Activated CD8-positive, alpha-beta memory T cell treated with anti-CD3 and anti-CD28 coated beads, Interleukin-2, amount 50 U/mL, for 48 hours (primary cell): ENCODE data around the gene SAA1.
A peak's percentile ranks its signal among the peaks of the same experiment; 100 is the strongest.
"Not testable (repeated sequence)": the region's sequence is repeated elsewhere in the genome, so short reads cannot be mapped to it uniquely, and the experiment has no call there.

Experiments
- DNase-seq: peaks from one replicate; pipeline ENCODE4 v3.0.0-alpha.2; 2020

The SAA1 gene

GRCh38 chr11:18265949-18266348 lies at the start of gene SAA1:
SAA1 (plus strand) TSS chr11:18266264; CDS start chr11:18266888, 624 bp downstream.
- DNase-seq, result no peak

- no peak for DNase-seq
Observed at GRCh38 chr11:18221274-18221876, 44.7 kb upstream of the SAA1 start.

- DNase-seq, result no peak
Observed at GRCh38 chr11:18222814-18223421, 43.1 kb upstream of the SAA1 start.

- DNase-seq, result no peak
Observed at GRCh38 chr11:18223591-18224387, 42.3 kb upstream of the SAA1 start.

GRCh38 chr11:18225913-18226312 lies 40.2 kb upstream of the SAA1 start:
- DNase-seq, result no peak

GRCh38 chr11:18229501-18229900 lies 36.6 kb upstream of the SAA1 start:
- DNase-seq, result no peak

GRCh38 chr11:18230859-18231258 lies 35.2 kb upstream of the SAA1 start:
- no peak for DNase-seq

- DNase-seq, result no peak
Observed at GRCh38 chr11:18233912-18234311, 32.2 kb upstream of the SAA1 start.

- no peak for DNase-seq
Observed at GRCh38 chr11:18235394-18236334, 30.4 kb upstream of the SAA1 start.

- DNase-seq, result no peak
Observed at GRCh38 chr11:18236664-18237356, 29.3 kb upstream of the SAA1 start, which contains the start of gene SAA4. SAA4 (minus strand) TSS chr11:18236802; CDS start chr11:18235926, 876 bp downstream.

GRCh38 chr11:18239655-18240054 lies 26.4 kb upstream of the SAA1 start:
- no peak for DNase-seq

- peak; percentile 65 for DNase-seq
Observed at GRCh38 chr11:18243783-18244362, 22.2 kb upstream of the SAA1 start.

- no peak for DNase-seq
Observed at GRCh38 chr11:18245396-18245795, 20.7 kb upstream of the SAA1 start.

- not testable (repeated sequence) for DNase-seq
Observed at GRCh38 chr11:18246379-18247190, 19.5 kb upstream of the SAA1 start.

GRCh38 chr11:18247191-18247581 lies 18.9 kb upstream of the SAA1 start:
- DNase-seq, result not testable (repeated sequence)

- no peak for DNase-seq
Observed at GRCh38 chr11:18248561-18248960, 17.5 kb upstream of the SAA1 start, which contains the start of gene SAA2. SAA2 (minus strand) TSS chr11:18248668; CDS start chr11:18248011, 657 bp downstream.

- DNase-seq, result no peak
Observed at GRCh38 chr11:18253233-18253632, 12.8 kb upstream of the SAA1 start.

- DNase-seq, result no peak
Observed at GRCh38 chr11:18253778-18254338, 12.2 kb upstream of the SAA1 start.

- DNase-seq, result no peak
Observed at GRCh38 chr11:18254781-18255361, 11.2 kb upstream of the SAA1 start.

GRCh38 chr11:18259259-18259658 lies 6.8 kb upstream of the SAA1 start:
- no peak for DNase-seq
